GM12878 (cell line): ENCODE measurements around the gene PTPRN2. TPM values are rescaled to one million over a fixed set of nuclear protein-coding genes. Genes with fewer than 3 reads are reported as not detected.

Experiments
- ATAC-seq: fragments of 200-7000 bp; cut with Tn5 transposase; 3 replicates; pipeline ENCODE4 v1.9.1; 2020; ENCODE audit warnings: mild to moderate bottlenecking, moderate library complexity
- BruUV-seq: library from RNA; stranded (reverse); fragments of 400-500 nt; replicated peaks from 2 replicates; lab custom pipeline; 2021; lab: Mats Ljungman, UMichigan
- CTCF ChIA-PET: fragments of 300-600 bp; sonication (Branson Sonifier 250); formaldehyde crosslinking; extraction: SDS; loops from one replicate; lab custom pipeline; 2021; ENCODE audit warnings: inconsistent platforms; lab: Yijun Ruan, JAX
- POLR2A ChIA-PET: fragments of 350-600 bp; formaldehyde crosslinking; extraction: SDS; loops from one replicate; lab custom pipeline; 2021; ENCODE audit warnings: inconsistent platforms; lab: Charles Lee
- RAD21 ChIA-PET: fragments of 300-600 bp; sonication (Branson Sonifier 250); formaldehyde crosslinking; loops from one replicate; lab custom pipeline; 2023; ENCODE audit warnings: antibody characterized with exemption; ENCODE audit not compliant: unreplicated experiment; lab: Charles Lee
- SMC1A ChIA-PET: fragments of 300-600 bp; sonication (Branson Sonifier 250); formaldehyde crosslinking; loops from one replicate; lab custom pipeline; 2023; ENCODE audit not compliant: unreplicated experiment, uncharacterized antibody; lab: Charles Lee
- DNase-seq: peaks from one replicate; pipeline ENCODE4 v3.0.0-alpha.2; 2011; ENCODE audit warnings: low read depth, low spot score
- FAIRE-seq: peaks from 3 replicates; lab custom pipeline; 2011; peaks lifted over from hg19 to GRCh38; lab: Jason Lieb, UNC
- H2AFZ ChIP-seq: 2 replicates; pipeline ENCODE4 v1.6.0; 2011; ENCODE audit warnings: low read depth, low read length, control low read depth; ENCODE audit not compliant: control insufficient read depth
- H3K27ac ChIP-seq: 2 replicates; pipeline ENCODE4 v1.5.1; 2011; ENCODE audit warnings: control low read depth; ENCODE audit not compliant: control insufficient read depth, insufficient read depth
- H3K27me3 ChIP-seq, 2 experiments: replicated peaks in 1 of 2; 2 replicates each; pipeline versions ENCODE4 v1.6.0 to v1.6.1; 2011; ENCODE audit warnings: low read length in 1 of 2; ENCODE audit not compliant: control insufficient read depth in 2 of 2, insufficient read depth in 2 of 2
- H3K36me3 ChIP-seq, 2 experiments: 2 replicates each; pipeline ENCODE4 v1.5.1; 2011; ENCODE audit warnings: low read length in 1 of 2; ENCODE audit not compliant: control insufficient read depth in 2 of 2, insufficient read depth in 2 of 2
- H3K4me1 ChIP-seq: 2 replicates; pipeline ENCODE4 v1.6.1; 2011; ENCODE audit warnings: mild to moderate bottlenecking, low read length, moderate library complexity, mixed read lengths; ENCODE audit not compliant: control insufficient read depth, insufficient read depth
- H3K4me2 ChIP-seq: 2 replicates; pipeline ENCODE4 v1.6.0; 2011; ENCODE audit warnings: control low read depth; ENCODE audit not compliant: control insufficient read depth, insufficient read depth
- H3K4me3 ChIP-seq: fragments of 200-600 bp; sonication (generic); 2 replicates; pipeline ENCODE4 v1.5.1; 2016
- H3K79me2 ChIP-seq: 2 replicates; pipeline ENCODE4 v1.6.0; 2011; ENCODE audit warnings: low read length; ENCODE audit not compliant: control insufficient read depth, insufficient read depth
- H3K9ac ChIP-seq: 2 replicates; pipeline ENCODE4 v1.8.0; 2011; ENCODE audit warnings: low read length, control low read depth, mixed read lengths; ENCODE audit not compliant: control insufficient read depth, insufficient read depth
- H3K9me3 ChIP-seq: replicated peaks from 3 replicates; pipeline ENCODE4 v1.5.1; 2011; ENCODE audit warnings: mild to moderate bottlenecking, low read length; ENCODE audit not compliant: control insufficient read depth, insufficient read depth
- H4K20me1 ChIP-seq: 2 replicates; pipeline ENCODE4 v1.6.0; 2011; ENCODE audit not compliant: control insufficient read depth, insufficient read depth
- BMI1 ChIP-seq: fragments of 450-650 bp; IDR thresholded peaks from 2 replicates; pipeline ENCODE4 v1.6.1; 2016; ENCODE audit warnings: mild to moderate bottlenecking, moderate library complexity, borderline replicate concordance
- CBFB ChIP-seq: IDR thresholded peaks from 2 replicates; pipeline ENCODE4 v1.6.1; 2016; ENCODE audit warnings: antibody characterized with exemption, low read depth
- CEBPB ChIP-seq, 2 experiments: fragments of 150-350 bp in 1 of 2; IDR thresholded peaks; 2 replicates each; pipeline ENCODE4 v1.6.1; 2012 to 2014; ENCODE audit warnings: low read depth in 2 of 2, low read length in 2 of 2, borderline replicate concordance in 1 of 2, inconsistent platforms in 1 of 2
- CEBPZ ChIP-seq: fragments of 150-350 bp; IDR thresholded peaks from 2 replicates; pipeline ENCODE4 v1.6.1; 2016; ENCODE audit warnings: low read depth, low read length
- CHD1 ChIP-seq: IDR thresholded peaks from 2 replicates; pipeline ENCODE4 v1.6.1; 2012; ENCODE audit warnings: low read depth, low read length, improper control_type of control experiment
- CHD4 ChIP-seq: fragments of 200-600 bp; sonication (generic); IDR thresholded peaks from 2 replicates; pipeline ENCODE4 v1.6.1; 2016; ENCODE audit warnings: mild to moderate bottlenecking
- HDAC6 ChIP-seq: fragments of 200-600 bp; sonication (generic); IDR thresholded peaks from one replicate; pipeline ENCODE4 v1.8.0; 2017; ENCODE audit warnings: antibody characterized with exemption; ENCODE audit not compliant: unreplicated experiment
- JUNB ChIP-seq: IDR thresholded peaks from 2 replicates; pipeline ENCODE4 v1.6.1; 2016; ENCODE audit warnings: antibody characterized with exemption, mild to moderate bottlenecking
- KDM1A ChIP-seq: fragments of 200-600 bp; sonication (generic); IDR thresholded peaks from 2 replicates; pipeline ENCODE4 v1.6.1; 2016; ENCODE audit warnings: borderline replicate concordance
- MYB ChIP-seq: fragments of 150-350 bp; IDR thresholded peaks from 2 replicates; pipeline ENCODE4 v1.6.1; 2014; ENCODE audit warnings: mild to moderate bottlenecking, low read depth, low read length, borderline replicate concordance
- RBBP5 ChIP-seq: fragments of 200-600 bp; sonication (generic); conservative IDR thresholded peaks from 2 replicates; pipeline ENCODE4 v1.6.1; 2016
- RUNX3 ChIP-seq: IDR thresholded peaks from 2 replicates; pipeline ENCODE4 v1.6.1; 2012; ENCODE audit warnings: low read length, inconsistent platforms
- TBL1XR1 ChIP-seq: IDR thresholded peaks from 2 replicates; pipeline ENCODE4 v1.6.1; 2012; ENCODE audit warnings: low read depth, low read length, improper control_type of control experiment
- USF2 ChIP-seq: IDR thresholded peaks from 2 replicates; pipeline ENCODE4 v1.6.1; 2011; ENCODE audit warnings: low read depth, low read length, improper control_type of control experiment, borderline replicate concordance
- YY1 ChIP-seq: IDR thresholded peaks from 2 replicates; pipeline ENCODE4 v1.6.1; 2011; ENCODE audit warnings: low read depth, mild to moderate bottlenecking, low read length
- WGBS: methylation state at CpG from one replicate; pipeline ENCODE4 v1.1.6; 2016; ENCODE audit warnings: low lambda C conversion rate; ENCODE audit not compliant: insufficient replicate concordance, insufficient coverage; ENCODE audit errors: missing lambda C conversion rate; 5-methylcytosine and 5-hydroxymethylcytosine counted together
- in situ Hi-C: fragments of 300-500 bp; cut with MboI; formaldehyde crosslinking; loops from 9 replicates; pipeline ENCODE4 v1.14.3; 2018; ENCODE audit warnings: mixed read lengths
- intact Hi-C: fragments of 100-400 bp; cut with micrococcal nuclease; formaldehyde crosslinking; loops from one replicate; pipeline ENCODE4 v1.14.2; 2022; ENCODE audit not compliant: unreplicated experiment
- polyA plus RNA-seq, 11 experiments: library from polyadenylated mRNA; depleted of rRNA in 4 of 11; unstranded in 6 of 11; stranded (reverse) in 5 of 11; fragments of >200 nt; fragmentation: Nextera tagmentation in 4 of 11; fragmentation: Illumina TruSeq in 1 of 11; extraction: Ambion mirVana in 4 of 11; extraction: Trizol in 1 of 11; gene quantifications; 1 replicate in 1 of 11; 2 replicates in 10 of 11; pipeline versions ENCODE4 v1.2.1 to v1.2.3, GENCODE V29; 2011 to 2016; ENCODE audit warnings: inconsistent platforms in 2 of 11, missing spikeins in 2 of 11, low read depth in 1 of 11
- total RNA-seq, 4 experiments: library from RNA; depleted of rRNA in 3 of 4; stranded (reverse); fragments of >200 nt in 3 of 4; fragmentation: Illumina TruSeq in 1 of 4; extraction: Trizol in 1 of 4; gene quantifications; 2 replicates each; pipeline versions ENCODE4 v1.2.1 to v1.2.3, GENCODE V29; 2013 to 2021

Gene PTPRN2
- total and polyA plus RNA-seq, 10 of the 15 experiments (the other 5 are each of a cell fraction or from before 2014, with no cell fraction given), result 5.4 TPM; not detected in 9

- ChIA-PET SMC1A (no interaction called here), POLR2A (no interaction called here), CTCF (no interaction called here), RAD21 (no interaction called here)
- ATAC-seq (no peak), DNase-seq (no peak), FAIRE-seq (no peak)
- intact Hi-C loops (no loop called here), in situ Hi-C loops (no loop called here)
- H3K4me3 ChIP-seq, result no peak overlapping the region
- no peak overlapping the region for H2AFZ ChIP-seq
- no peaks in the 10 kb centered on the region for H3K27me3 ChIP-seq
- H3K27ac ChIP-seq, result no peak overlapping the region
- H4K20me1 ChIP-seq, result no peaks in the 10 kb centered on the region
- no peak overlapping the region for H3K9ac ChIP-seq
- H3K9me3 ChIP-seq, result peaks cover 1% of the 10 kb centered on the region; the same call in 2 of the 3 replicates
- H3K36me3 ChIP-seq, result no peaks in the 10 kb centered on the region
- H3K79me2 ChIP-seq, result no peaks in the 10 kb centered on the region
- no peaks in the 10 kb centered on the region for H3K4me1 ChIP-seq
- H3K4me2 ChIP-seq, result no peak overlapping the region
- 58% methylated on average over 6 of the region's 6 CpGs for WGBS
- no peak for TF ChIP-seq YY1
- TF ChIP-seq TBL1XR1, result no peak
- TF ChIP-seq MYB, result no peak
- no peak for TF ChIP-seq CHD4
- no peak for TF ChIP-seq BMI1
- TF ChIP-seq CEBPB (IDR thresholded peaks at IDR 0.05; ENCODE audit: borderline replicate concordance in 1 of 2, low read depth in 2 of 2, low read length in 2 of 2), result no peak
- no peak for TF ChIP-seq CEBPZ
- TF ChIP-seq JUNB, result no peak
- TF ChIP-seq RUNX3, result no peak
- no peak for TF ChIP-seq HDAC6
- no peak for TF ChIP-seq CHD1
- no peak for TF ChIP-seq USF2
- no peak for TF ChIP-seq KDM1A
- TF ChIP-seq RBBP5, result no peak
- TF ChIP-seq CBFB, result no peak
- no TSS peak for BruUV-seq
Observed at GRCh38 chr7:157764193-157764592, 823.4 kb downstream of the PTPRN2 start.
